Right lobe of liver (tissue), 4 donors: Measurements from ENCODE around the gene ESR2.

Source experiments
- POLR2A ChIP-seq: fragments of 450-650 bp; IDR thresholded peaks from one replicate; pipeline ENCODE4 v1.6.1; 2017; ENCODE audit warnings: antibody characterized with exemption, mild to moderate bottlenecking
- TF ChIP-seq, protein P1 (sequence below), 4 donors: fragments of 200-600 bp in 3 of 4; fragments of 450-650 bp in 1 of 4; IDR thresholded peaks; one replicate each; pipeline versions ENCODE4 v1.5.1 to v1.8.0; 2016 to 2022; ENCODE audit warnings: antibody characterized with exemption in 4 of 4, mild to moderate bottlenecking in 2 of 4
- donor health status: DM: no; HTN: no; CAD: no.
- donor health status: DM: no; HTN: no; CAD: no.
- donor health status: DM: no; HTN: yes; CAD: no.

DNA sequence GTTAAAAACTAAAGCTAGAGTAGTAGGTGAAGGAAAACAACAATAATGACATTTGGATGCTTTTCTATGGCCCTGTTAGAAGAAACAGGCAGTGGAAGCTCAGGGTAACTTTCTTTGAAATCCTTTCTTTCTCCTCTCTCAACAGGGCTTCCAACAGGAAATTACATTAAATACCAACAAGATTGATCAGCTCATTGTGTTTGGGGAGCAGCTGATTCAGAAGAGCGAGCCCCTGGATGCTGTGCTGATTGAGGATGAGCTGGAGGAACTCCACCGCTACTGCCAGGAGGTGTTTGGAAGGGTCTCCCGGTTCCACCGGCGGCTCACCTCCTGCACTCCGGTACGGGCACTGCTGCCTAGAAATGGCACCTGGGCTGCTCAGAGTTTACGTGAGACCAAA, 81.5 kb downstream of the ESR2 start:
- TF ChIP-seq POLR2A: no peak
- TF ChIP-seq, protein P1, sequence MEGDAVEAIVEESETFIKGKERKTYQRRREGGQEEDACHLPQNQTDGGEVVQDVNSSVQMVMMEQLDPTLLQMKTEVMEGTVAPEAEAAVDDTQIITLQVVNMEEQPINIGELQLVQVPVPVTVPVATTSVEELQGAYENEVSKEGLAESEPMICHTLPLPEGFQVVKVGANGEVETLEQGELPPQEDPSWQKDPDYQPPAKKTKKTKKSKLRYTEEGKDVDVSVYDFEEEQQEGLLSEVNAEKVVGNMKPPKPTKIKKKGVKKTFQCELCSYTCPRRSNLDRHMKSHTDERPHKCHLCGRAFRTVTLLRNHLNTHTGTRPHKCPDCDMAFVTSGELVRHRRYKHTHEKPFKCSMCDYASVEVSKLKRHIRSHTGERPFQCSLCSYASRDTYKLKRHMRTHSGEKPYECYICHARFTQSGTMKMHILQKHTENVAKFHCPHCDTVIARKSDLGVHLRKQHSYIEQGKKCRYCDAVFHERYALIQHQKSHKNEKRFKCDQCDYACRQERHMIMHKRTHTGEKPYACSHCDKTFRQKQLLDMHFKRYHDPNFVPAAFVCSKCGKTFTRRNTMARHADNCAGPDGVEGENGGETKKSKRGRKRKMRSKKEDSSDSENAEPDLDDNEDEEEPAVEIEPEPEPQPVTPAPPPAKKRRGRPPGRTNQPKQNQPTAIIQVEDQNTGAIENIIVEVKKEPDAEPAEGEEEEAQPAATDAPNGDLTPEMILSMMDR (IDR thresholded peaks at IDR 0.05): no peak
